GM06990 (cell line): ENCODE results near the gene CCDC88C.

Source experiments
- DNase-seq: peaks from one replicate; pipeline ENCODE4 v3.0.0-alpha.2; 2011; ENCODE audit not compliant: insufficient read length; ENCODE audit errors: extremely low read depth
- H3K27me3 ChIP-seq: replicated peaks from 2 replicates; pipeline ENCODE4 v1.6.0; 2011; ENCODE audit warnings: low read length; ENCODE audit not compliant: control insufficient read depth, insufficient read depth
- H3K36me3 ChIP-seq: 2 replicates; pipeline ENCODE4 v1.5.1; 2011; ENCODE audit warnings: low read length; ENCODE audit not compliant: control insufficient read depth, insufficient read depth
- H3K4me3 ChIP-seq: replicated peaks from 2 replicates; pipeline ENCODE4 v1.5.1; 2011; ENCODE audit warnings: low read depth, mild to moderate bottlenecking, control low read depth, low read length
- CTCF ChIP-seq: IDR thresholded peaks from 2 replicates; pipeline ENCODE4 v1.5.1; 2011; ENCODE audit warnings: low read length, control low read depth, mild to moderate bottlenecking, inconsistent platforms; ENCODE audit not compliant: insufficient read depth, poor library complexity, severe bottlenecking

CCDC88C gene

GRCh38 chr14:91397965-91398591, 19.5 kb downstream of the CCDC88C start:
- no peak for TF ChIP-seq CTCF
- H3K27me3 ChIP-seq, result no peaks in the 10 kb centered on the region
- peaks cover 4% of the 10 kb centered on the region for H3K36me3 ChIP-seq
- no peak for DNase-seq
- peak overlapping the region; percentile 50 for H3K4me3 ChIP-seq

GRCh38 chr14:91396959-91397815, 20.4 kb downstream of the CCDC88C start:
- H3K4me3 ChIP-seq, result peak overlapping the region; percentile 50
- peak; percentile 73 for DNase-seq
- H3K27me3 ChIP-seq, result no peaks in the 10 kb centered on the region
- peaks cover 4% of the 10 kb centered on the region for H3K36me3 ChIP-seq
- TF ChIP-seq CTCF, result no peak

GRCh38 chr14:91396013-91396660, 21.5 kb downstream of the CCDC88C start:
- DNase-seq, result no peak
- TF ChIP-seq CTCF, result no peak
- Histone ChIP-seq H3K4me3 (no peak overlapping the region), H3K27me3 (no peaks in the 10 kb centered on the region), H3K36me3 (peaks cover 4% of the 10 kb centered on the region)

GRCh38 chr14:91395466-91395865, 22.2 kb downstream of the CCDC88C start:
- DNase-seq, result no peak
- no peak for TF ChIP-seq CTCF
- Histone ChIP-seq H3K27me3 (no peaks in the 10 kb centered on the region), H3K4me3 (no peak overlapping the region), H3K36me3 (peaks cover 4% of the 10 kb centered on the region)

- DNase-seq, result no peak
- peaks cover 4% of the 10 kb centered on the region for H3K36me3 ChIP-seq
- H3K4me3 ChIP-seq, result no peak overlapping the region
These were observed 23.2 kb downstream of the CCDC88C start for GRCh38 chr14:91394105-91395081.

More at GRCh38 chr14:91394105-91395081, 23.2 kb downstream of the CCDC88C start:
- H3K27me3 ChIP-seq, result no peaks in the 10 kb centered on the region
- TF ChIP-seq CTCF, result no peak
